ENCODE results near the gene COL4A2. TPM values are rescaled to one million over a fixed set of nuclear protein-coding genes. Genes with fewer than 3 reads are reported as not detected.

COL4A2 gene
- total and polyA plus RNA-seq, 4 donors: 8.0 to 45.2 (median 40.3) TPM

DNA sequence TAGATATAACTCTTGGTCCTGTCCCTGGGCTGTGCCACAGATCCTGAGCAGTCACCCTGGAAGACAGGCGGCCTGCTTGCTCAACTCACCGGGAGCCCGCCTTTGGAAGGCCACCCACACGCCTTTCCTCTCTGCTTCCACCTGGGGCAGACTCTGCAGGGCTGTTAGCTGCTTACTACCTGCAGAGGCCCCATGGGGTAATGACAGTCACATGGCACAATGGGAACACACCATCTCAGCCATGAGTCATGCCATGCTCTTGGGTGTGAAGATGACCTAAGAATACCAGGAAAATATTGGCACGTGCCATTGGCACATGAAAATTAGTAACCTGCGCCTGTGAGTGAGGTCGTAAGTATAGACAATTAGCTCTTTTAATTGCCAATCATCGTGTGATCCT lies 108.6 kb downstream of the COL4A2 start:
- H3K9me3 ChIP-seq (ENCODE audit: control insufficient read depth in 4 of 4, low read length in 3 of 4): no peaks in the 10 kb centered on the region
- no peak for TF ChIP-seq SP1 (IDR thresholded peaks at IDR 0.05)
- no peak for DNase-seq (ENCODE audit: low spot score)
- peak overlapping the region in 1 of 2 donors; percentile 48 for H3K27ac ChIP-seq (ENCODE audit: low read depth in 1 of 2, low read length in 2 of 2)
- H3K9ac ChIP-seq (ENCODE audit: low read depth in 1 of 2, low read length in 2 of 2): no peak overlapping the region
- H3K27me3 ChIP-seq (ENCODE audit: control insufficient read depth in 4 of 4, insufficient read depth in 4 of 4, low read length in 3 of 4): no peaks in the 10 kb centered on the region
- H3K36me3 ChIP-seq (ENCODE audit: control insufficient read depth in 4 of 4, insufficient read depth in 3 of 4, low read depth in 1 of 4, low read length in 3 of 4): no peaks in the 10 kb centered on the region
- H3K4me1 ChIP-seq (ENCODE audit: control insufficient read depth in 4 of 4, insufficient read depth in 4 of 4, low read length in 3 of 4): peaks cover 0 to 3% (median under 1%) of the 10 kb centered on the region in 4 donors
- WGBS: 87% methylated on average over 8 of the region's 8 CpGs
- H3K4me3 ChIP-seq (ENCODE audit: low read depth in 1 of 3, low read length in 3 of 3): no peak overlapping the region

DNA sequence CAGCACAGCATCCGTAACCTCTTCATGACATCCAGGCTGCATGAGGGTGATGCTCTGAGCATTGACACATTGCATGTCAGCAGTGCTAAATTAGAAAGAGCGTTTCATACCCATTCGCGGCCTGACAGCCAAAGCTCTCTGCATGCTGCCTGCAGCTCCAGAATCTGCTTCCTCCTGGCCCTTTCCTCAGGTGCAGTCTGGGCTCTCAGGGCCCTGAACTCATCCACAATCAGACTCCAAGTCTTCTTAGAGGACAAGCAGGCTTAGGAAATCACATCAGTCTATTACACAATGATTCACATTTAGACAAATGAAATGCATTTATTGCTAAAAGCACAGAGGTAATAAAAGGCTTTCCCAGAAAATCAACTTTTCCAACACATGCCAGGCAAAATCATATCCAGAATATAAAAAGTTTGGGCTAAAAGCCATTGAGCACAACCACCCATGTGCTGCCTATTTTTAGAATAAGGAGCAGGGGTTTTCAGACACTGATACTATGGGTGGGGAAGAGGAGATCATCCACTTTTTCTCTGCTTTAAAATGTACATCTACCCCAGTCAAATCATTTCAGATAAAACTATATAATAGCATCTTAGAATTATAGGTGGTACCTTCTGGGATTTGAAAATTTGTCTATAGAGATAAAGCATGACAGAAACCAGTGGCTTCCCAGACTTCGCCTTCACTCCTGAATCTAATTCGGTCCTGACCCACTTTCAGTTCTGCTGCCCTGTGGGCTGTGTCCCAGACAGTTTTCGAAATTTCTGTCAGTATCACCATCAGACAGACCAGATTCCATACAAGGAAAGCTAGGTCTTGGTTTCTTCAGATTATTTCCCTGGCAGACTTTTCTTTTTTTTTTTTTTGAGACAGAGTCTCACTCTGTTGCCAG lies 109.3 kb downstream of the COL4A2 start:
- WGBS: 87% methylated on average over 7 of the region's 7 CpGs
- no peak for DNase-seq (ENCODE audit: low spot score)
- TF ChIP-seq FOXA2 (IDR thresholded peaks at IDR 0.05) (no peak), RAD21 (IDR thresholded peaks at IDR 0.05) (no peak)
- TF ChIP-seq, protein P1, sequence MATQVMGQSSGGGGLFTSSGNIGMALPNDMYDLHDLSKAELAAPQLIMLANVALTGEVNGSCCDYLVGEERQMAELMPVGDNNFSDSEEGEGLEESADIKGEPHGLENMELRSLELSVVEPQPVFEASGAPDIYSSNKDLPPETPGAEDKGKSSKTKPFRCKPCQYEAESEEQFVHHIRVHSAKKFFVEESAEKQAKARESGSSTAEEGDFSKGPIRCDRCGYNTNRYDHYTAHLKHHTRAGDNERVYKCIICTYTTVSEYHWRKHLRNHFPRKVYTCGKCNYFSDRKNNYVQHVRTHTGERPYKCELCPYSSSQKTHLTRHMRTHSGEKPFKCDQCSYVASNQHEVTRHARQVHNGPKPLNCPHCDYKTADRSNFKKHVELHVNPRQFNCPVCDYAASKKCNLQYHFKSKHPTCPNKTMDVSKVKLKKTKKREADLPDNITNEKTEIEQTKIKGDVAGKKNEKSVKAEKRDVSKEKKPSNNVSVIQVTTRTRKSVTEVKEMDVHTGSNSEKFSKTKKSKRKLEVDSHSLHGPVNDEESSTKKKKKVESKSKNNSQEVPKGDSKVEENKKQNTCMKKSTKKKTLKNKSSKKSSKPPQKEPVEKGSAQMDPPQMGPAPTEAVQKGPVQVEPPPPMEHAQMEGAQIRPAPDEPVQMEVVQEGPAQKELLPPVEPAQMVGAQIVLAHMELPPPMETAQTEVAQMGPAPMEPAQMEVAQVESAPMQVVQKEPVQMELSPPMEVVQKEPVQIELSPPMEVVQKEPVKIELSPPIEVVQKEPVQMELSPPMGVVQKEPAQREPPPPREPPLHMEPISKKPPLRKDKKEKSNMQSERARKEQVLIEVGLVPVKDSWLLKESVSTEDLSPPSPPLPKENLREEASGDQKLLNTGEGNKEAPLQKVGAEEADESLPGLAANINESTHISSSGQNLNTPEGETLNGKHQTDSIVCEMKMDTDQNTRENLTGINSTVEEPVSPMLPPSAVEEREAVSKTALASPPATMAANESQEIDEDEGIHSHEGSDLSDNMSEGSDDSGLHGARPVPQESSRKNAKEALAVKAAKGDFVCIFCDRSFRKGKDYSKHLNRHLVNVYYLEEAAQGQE (IDR thresholded peaks at IDR 0.05): no peak
- Histone ChIP-seq H3K27ac (ENCODE audit: low read depth in 1 of 2, low read length in 2 of 2) (peak overlapping the region in 1 of 2 donors; percentile 48), H3K36me3 (ENCODE audit: control insufficient read depth in 4 of 4, insufficient read depth in 3 of 4, low read depth in 1 of 4, low read length in 3 of 4) (no peaks in the 10 kb centered on the region), H3K9me3 (ENCODE audit: control insufficient read depth in 4 of 4, low read length in 3 of 4) (no peaks in the 10 kb centered on the region), H3K4me1 (ENCODE audit: control insufficient read depth in 4 of 4, insufficient read depth in 4 of 4, low read length in 3 of 4) (peaks cover 0 to 3% (median under 1%) of the 10 kb centered on the region in 4 donors), H3K27me3 (ENCODE audit: control insufficient read depth in 4 of 4, insufficient read depth in 4 of 4, low read length in 3 of 4) (no peaks in the 10 kb centered on the region), H3K9ac (ENCODE audit: low read depth in 1 of 2, low read length in 2 of 2) (no peak overlapping the region), H3K4me3 (ENCODE audit: low read depth in 1 of 3, low read length in 3 of 3) (no peak overlapping the region)

DNA sequence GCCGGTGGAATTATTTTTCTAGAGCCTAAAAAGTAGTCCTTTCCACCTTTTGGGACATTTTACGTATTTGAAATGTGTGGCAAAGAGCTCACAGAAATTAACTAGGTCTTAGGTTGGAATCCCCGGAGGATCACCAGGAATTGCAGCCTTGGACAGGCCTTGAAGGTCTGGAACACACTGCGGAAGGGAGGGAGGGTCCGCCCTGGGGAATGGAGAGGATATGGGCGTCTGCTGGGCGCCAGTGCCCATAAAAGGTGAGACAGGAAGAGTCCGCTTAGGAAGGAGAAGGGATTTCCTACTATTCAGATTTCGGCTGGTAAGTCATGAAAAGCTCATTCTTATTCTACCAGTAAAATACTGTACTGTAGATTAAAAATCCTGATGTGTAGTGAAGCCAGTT lies 111.9 kb downstream of the COL4A2 start:
- H3K27ac ChIP-seq (ENCODE audit: low read depth in 1 of 2, low read length in 2 of 2): peak overlapping the region in 1 of 2 donors; percentile 10
- H3K4me1 ChIP-seq (ENCODE audit: control insufficient read depth in 4 of 4, insufficient read depth in 4 of 4, low read length in 3 of 4): no peaks in the 10 kb centered on the region

More for the DNA sequence above, 111.9 kb downstream of the COL4A2 start:
- H3K4me3 ChIP-seq (ENCODE audit: low read depth in 1 of 3, low read length in 3 of 3): no peak overlapping the region
- H3K27me3 ChIP-seq (ENCODE audit: control insufficient read depth in 4 of 4, insufficient read depth in 4 of 4, low read length in 3 of 4): no peaks in the 10 kb centered on the region
- no peaks in the 10 kb centered on the region for H3K9me3 ChIP-seq (ENCODE audit: control insufficient read depth in 4 of 4, low read length in 3 of 4)
- WGBS: 81% methylated on average over 9 of the region's 9 CpGs
- H3K9ac ChIP-seq (ENCODE audit: low read depth in 1 of 2, low read length in 2 of 2): no peak overlapping the region
- H3K36me3 ChIP-seq (ENCODE audit: control insufficient read depth in 4 of 4, insufficient read depth in 3 of 4, low read depth in 1 of 4, low read length in 3 of 4): no peaks in the 10 kb centered on the region
- TF ChIP-seq HNF4G (IDR thresholded peaks at IDR 0.05) (no peak), SP1 (IDR thresholded peaks at IDR 0.05) (no peak), GABPA (IDR thresholded peaks at IDR 0.05 in 1 of 2, conservative IDR thresholded peaks at IDR 0.05 in 1 of 2) (no peak), FOXA2 (IDR thresholded peaks at IDR 0.05) (no peak), TAF1 (conservative IDR thresholded peaks at IDR 0.05) (no peak), JUND (IDR thresholded peaks at IDR 0.05) (no peak), RXRA (IDR thresholded peaks at IDR 0.05) (no peak), EGR1 (IDR thresholded peaks at IDR 0.05; ENCODE audit: low read depth in 2 of 2) (no peak), FOXA1 (IDR thresholded peaks at IDR 0.05) (no peak), RAD21 (IDR thresholded peaks at IDR 0.05) (no peak), YY1 (IDR thresholded peaks at IDR 0.05) (no peak)
- TF ChIP-seq, protein P2, sequence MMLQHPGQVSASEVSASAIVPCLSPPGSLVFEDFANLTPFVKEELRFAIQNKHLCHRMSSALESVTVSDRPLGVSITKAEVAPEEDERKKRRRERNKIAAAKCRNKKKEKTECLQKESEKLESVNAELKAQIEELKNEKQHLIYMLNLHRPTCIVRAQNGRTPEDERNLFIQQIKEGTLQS (IDR thresholded peaks at IDR 0.05): no peak
- TF ChIP-seq, protein P1 (IDR thresholded peaks at IDR 0.05): no peak
- TF ChIP-seq, protein P3, sequence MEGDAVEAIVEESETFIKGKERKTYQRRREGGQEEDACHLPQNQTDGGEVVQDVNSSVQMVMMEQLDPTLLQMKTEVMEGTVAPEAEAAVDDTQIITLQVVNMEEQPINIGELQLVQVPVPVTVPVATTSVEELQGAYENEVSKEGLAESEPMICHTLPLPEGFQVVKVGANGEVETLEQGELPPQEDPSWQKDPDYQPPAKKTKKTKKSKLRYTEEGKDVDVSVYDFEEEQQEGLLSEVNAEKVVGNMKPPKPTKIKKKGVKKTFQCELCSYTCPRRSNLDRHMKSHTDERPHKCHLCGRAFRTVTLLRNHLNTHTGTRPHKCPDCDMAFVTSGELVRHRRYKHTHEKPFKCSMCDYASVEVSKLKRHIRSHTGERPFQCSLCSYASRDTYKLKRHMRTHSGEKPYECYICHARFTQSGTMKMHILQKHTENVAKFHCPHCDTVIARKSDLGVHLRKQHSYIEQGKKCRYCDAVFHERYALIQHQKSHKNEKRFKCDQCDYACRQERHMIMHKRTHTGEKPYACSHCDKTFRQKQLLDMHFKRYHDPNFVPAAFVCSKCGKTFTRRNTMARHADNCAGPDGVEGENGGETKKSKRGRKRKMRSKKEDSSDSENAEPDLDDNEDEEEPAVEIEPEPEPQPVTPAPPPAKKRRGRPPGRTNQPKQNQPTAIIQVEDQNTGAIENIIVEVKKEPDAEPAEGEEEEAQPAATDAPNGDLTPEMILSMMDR (IDR thresholded peaks at IDR 0.05; ENCODE audit: low read depth, low read length, missing input control): no peak
- TF ChIP-seq, protein P4, sequence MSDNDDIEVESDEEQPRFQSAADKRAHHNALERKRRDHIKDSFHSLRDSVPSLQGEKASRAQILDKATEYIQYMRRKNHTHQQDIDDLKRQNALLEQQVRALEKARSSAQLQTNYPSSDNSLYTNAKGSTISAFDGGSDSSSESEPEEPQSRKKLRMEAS (IDR thresholded peaks at IDR 0.05): no peak
- no peak for DNase-seq (ENCODE audit: low spot score)

All from liver (tissue), 9 donors.